ENCODE results near the gene DGKQ. TPM values are rescaled to one million over a fixed set of nuclear protein-coding genes. Genes with fewer than 3 reads are reported as not detected.

Gene DGKQ
- total RNA-seq, 1 experiment from 2014 or later: 22.0 TPM

GRCh38 chr4:1004557-1005485 lies 31.5 kb upstream of the DGKQ start:
- Histone ChIP-seq H3K4me3 (replicated peaks in 1 of 2; ENCODE audit: low read depth in 1 of 2, low read length in 2 of 2) (no peak overlapping the region), H4K20me1 (ENCODE audit: insufficient read depth) (no peaks in the 10 kb centered on the region)
- RAD21 ChIA-PET (ENCODE audit: low non-redundant PET in 1 of 2, low total read pairs in 2 of 2, uncharacterized antibody in 2 of 2, unreplicated experiment in 2 of 2): no interaction called here

More at GRCh38 chr4:1004557-1005485, 31.5 kb upstream of the DGKQ start:
- no peak for DNase-seq (ENCODE audit: low read depth, low spot score)
- POLR2A ChIA-PET: no interaction called here
- no peak overlapping the region for H3K27ac ChIP-seq (ENCODE audit: low read depth, low read length)
- H2AFZ ChIP-seq (ENCODE audit: low read depth, low read length, poor library complexity, severe bottlenecking): no peak overlapping the region
- H3K4me1 ChIP-seq (ENCODE audit: control insufficient read depth in 1 of 2, insufficient read depth in 2 of 2, low read length in 2 of 2): peaks cover 4 to 17% of the 10 kb centered on the region in 2 experiments; a peak in 3 of 4 replicates
- no peaks in the 10 kb centered on the region for H3K9me2 ChIP-seq (ENCODE audit: insufficient read depth)
- no peaks in the 10 kb centered on the region for H3K27me3 ChIP-seq (ENCODE audit: insufficient read depth, low read length)
- no peak overlapping the region for H3K9ac ChIP-seq (ENCODE audit: low read length)
- H3K4me2 ChIP-seq (ENCODE audit: low read length): no peak overlapping the region
- CTCF ChIA-PET: no interaction called here
- H3K9me3 ChIP-seq (ENCODE audit: control insufficient read depth in 1 of 2, insufficient read depth in 1 of 2, low read depth in 1 of 2, low read length in 2 of 2): no peaks in the 10 kb centered on the region
- no peak for ATAC-seq
- no peak for TF ChIP-seq YY1 (IDR thresholded peaks at IDR 0.05; ENCODE audit: extremely low read depth, insufficient replicate concordance, low read depth, low read length)
- no peak for TF ChIP-seq TCF7L2 (IDR thresholded peaks at IDR 0.05; ENCODE audit: borderline replicate concordance, extremely low read depth, insufficient read depth, insufficient read length)
- TF ChIP-seq CTCF (IDR thresholded peaks at IDR 0.05 in 2 of 3, conservative IDR thresholded peaks at IDR 0.05 in 1 of 3; ENCODE audit: borderline replicate concordance in 1 of 3, insufficient read depth in 1 of 3, low read depth in 2 of 3, low read length in 2 of 3): no peak
- no peaks in the 10 kb centered on the region for H3K36me3 ChIP-seq (ENCODE audit: control insufficient read depth in 1 of 2, insufficient read depth in 2 of 2, low read length in 2 of 2)
- intact Hi-C loops (cut with micrococcal nuclease): no loop called here
- no TSS peak for BruUV-seq (replicated peaks)
- no peaks in the 10 kb centered on the region for H3K79me2 ChIP-seq (ENCODE audit: insufficient read depth, low read length)
